Measurements from ENCODE around the gene PRXL2B. TPM values are rescaled to one million over a fixed set of nuclear protein-coding genes. Genes with fewer than 3 reads are reported as not detected.

Gene PRXL2B
- total RNA-seq, 1 experiment from 2014 or later: 40.7 TPM

- Mint-ChIP-seq H3K36me3 (ENCODE audit: insufficient read depth in 1 of 3, low read depth in 3 of 3) (no peaks in the 10 kb centered on the region), H3K4me3 (no peak overlapping the region), H3K27me3 (ENCODE audit: low read depth) (peaks cover 42% of the 10 kb centered on the region), H3K4me1 (peaks cover 3 to 20% of the 10 kb centered on the region in 2 experiments; a peak in 2 of 4 replicates), H3K27ac (peak overlapping the region in 1 of 3 experiments; percentile 39; a peak in 1 of 7 replicates), H3K9me3 (no peaks in the 10 kb centered on the region; a peak in 1 of 5 replicates)
- Histone ChIP-seq H3K4me1 (ENCODE audit: insufficient read depth, low read length) (no peaks in the 10 kb centered on the region), H2BK15ac (ENCODE audit: low read depth, low read length) (no peak overlapping the region), H3K23ac (ENCODE audit: insufficient read length, low read depth, low read length) (no peak overlapping the region), H4K91ac (ENCODE audit: insufficient read length, low read depth, low read length) (no peak overlapping the region), H2AFZ (ENCODE audit: low read length) (no peak overlapping the region), H3K9me3 (ENCODE audit: control insufficient read depth, low read depth, low read length) (no peaks in the 10 kb centered on the region), H3K27ac (ENCODE audit: insufficient read length, low read depth, low read length) (no peak overlapping the region), H2BK120ac (ENCODE audit: low read depth, low read length, poor library complexity, severe bottlenecking) (no peak overlapping the region), H3K4me2 (ENCODE audit: insufficient read depth, insufficient read length, low read length) (no peak overlapping the region), H3K27me3 (ENCODE audit: insufficient read depth, low read length) (no peaks in the 10 kb centered on the region; the same call in 1 of the 2 replicates), H3K18ac (ENCODE audit: insufficient read length, low read depth, low read length) (no peak overlapping the region), H3K56ac (ENCODE audit: insufficient read length, low read depth, low read length) (no peak overlapping the region), H3K79me1 (ENCODE audit: insufficient read depth, low read depth, low read length, poor library complexity, severe bottlenecking) (no peaks in the 10 kb centered on the region), H3K14ac (ENCODE audit: insufficient read depth, low read length) (no peak overlapping the region), H4K8ac (replicated peaks; ENCODE audit: insufficient read length, low read depth, low read length) (no peak overlapping the region), H3K4ac (ENCODE audit: low read depth, low read length) (no peak overlapping the region), H2BK12ac (ENCODE audit: insufficient read length, low read depth, low read length) (no peak overlapping the region), H3K9ac (ENCODE audit: extremely low read depth, insufficient read length, low read length) (no peak overlapping the region), H2AK5ac (ENCODE audit: insufficient read length, low read length) (no peak overlapping the region), H2BK20ac (ENCODE audit: low read depth, low read length, poor library complexity, severe bottlenecking) (no peak overlapping the region), H3K79me2 (ENCODE audit: insufficient read depth, low read length) (no peaks in the 10 kb centered on the region), H4K5ac (ENCODE audit: insufficient read length, low read depth, low read length) (no peak overlapping the region), H3K23me2 (ENCODE audit: insufficient read length, low read depth, low read length, poor library complexity, severe bottlenecking) (peaks cover 11% of the 10 kb centered on the region), H4K20me1 (ENCODE audit: control insufficient read depth, insufficient read depth, insufficient read length) (no peaks in the 10 kb centered on the region), H2BK5ac (ENCODE audit: insufficient read length, low read length) (no peak overlapping the region), H3T11ph (ENCODE audit: low read length) (no peak overlapping the region)
- no peak for DNase-seq
- no CpG with 5 or more reads among the region's 11 CpGs for WGBS (ENCODE audit: extremely low coverage, insufficient read length, low lambda C conversion rate)
- no peak for TF ChIP-seq CTCF (conservative IDR thresholded peaks at IDR 0.05)
These were observed 44.2 kb upstream of the PRXL2B start for GRCh38 chr1:2542246-2542915.
